Epithelial cell of umbilical artery (primary cell): Measurements from ENCODE around the gene TPCN1. TPM values are rescaled to one million over a fixed set of nuclear protein-coding genes. Genes with fewer than 3 reads are reported as not detected.

Experiments used
- total RNA-seq: library from RNA; depleted of rRNA; stranded (reverse); fragments of >200 nt; gene quantifications from 2 replicates; pipeline ENCODE4 v1.2.3, GENCODE V29; 2014

Gene TPCN1
- total RNA-seq = 3.2 and 6.2 TPM in 2 replicates

DNA sequence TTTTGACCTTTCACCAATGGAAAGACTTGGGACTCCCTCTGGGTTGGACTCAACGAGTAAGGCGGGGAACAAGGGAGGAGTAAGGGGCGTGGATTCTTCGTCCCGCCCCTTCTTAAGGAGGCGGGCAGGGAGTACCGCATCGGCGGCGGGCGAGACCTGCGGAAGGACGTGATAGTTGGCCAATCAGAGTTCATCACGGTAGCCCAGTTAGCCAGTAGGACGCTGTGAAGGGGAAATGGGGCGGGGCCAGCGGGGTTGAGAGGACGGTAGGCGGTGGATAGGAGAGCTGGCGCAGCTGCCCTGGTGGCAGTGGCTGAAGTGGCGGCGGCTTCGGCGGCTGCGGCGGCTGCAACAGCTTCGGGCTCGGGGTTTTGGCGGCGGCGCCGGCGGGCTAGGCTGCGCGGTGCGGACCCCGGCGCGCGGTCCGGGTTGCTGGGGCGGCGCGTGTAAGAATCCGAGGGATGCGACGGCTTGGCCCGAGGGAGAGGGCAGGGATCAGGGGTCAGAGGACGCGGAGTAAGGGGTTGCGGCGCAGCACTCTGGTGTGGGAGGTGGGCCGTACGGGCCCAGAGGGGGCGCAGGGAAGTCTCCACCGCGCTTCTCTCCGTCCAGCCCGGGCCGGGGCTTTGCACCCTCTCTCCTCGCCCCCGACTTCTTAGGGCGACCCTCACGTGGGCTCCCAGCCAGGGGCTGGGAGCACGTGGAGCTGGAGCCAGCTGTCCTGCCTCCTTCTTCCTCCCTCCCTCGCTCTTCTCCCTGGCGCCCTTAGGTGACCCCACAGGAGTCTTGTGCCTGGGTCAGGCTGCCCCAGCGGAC lies at the start of gene TPCN1:
Gene TPCN1 (plus strand): TSS at position 284 of the 816 bp plus-strand sequence. CDS start 5,389 bp downstream, outside the sequence.

GRCh38 chr12:113185180-113186032 lies 35.9 kb upstream of the TPCN1 start, which contains the start of the genes DDX54 and RITA1:
DDX54 (minus strand) TSS chr12:113185478; CDS start chr12:113185451, 27 bp downstream.
RITA1 (plus strand) TSS chr12:113185721; CDS start chr12:113186747, 1,026 bp downstream.

DNA sequence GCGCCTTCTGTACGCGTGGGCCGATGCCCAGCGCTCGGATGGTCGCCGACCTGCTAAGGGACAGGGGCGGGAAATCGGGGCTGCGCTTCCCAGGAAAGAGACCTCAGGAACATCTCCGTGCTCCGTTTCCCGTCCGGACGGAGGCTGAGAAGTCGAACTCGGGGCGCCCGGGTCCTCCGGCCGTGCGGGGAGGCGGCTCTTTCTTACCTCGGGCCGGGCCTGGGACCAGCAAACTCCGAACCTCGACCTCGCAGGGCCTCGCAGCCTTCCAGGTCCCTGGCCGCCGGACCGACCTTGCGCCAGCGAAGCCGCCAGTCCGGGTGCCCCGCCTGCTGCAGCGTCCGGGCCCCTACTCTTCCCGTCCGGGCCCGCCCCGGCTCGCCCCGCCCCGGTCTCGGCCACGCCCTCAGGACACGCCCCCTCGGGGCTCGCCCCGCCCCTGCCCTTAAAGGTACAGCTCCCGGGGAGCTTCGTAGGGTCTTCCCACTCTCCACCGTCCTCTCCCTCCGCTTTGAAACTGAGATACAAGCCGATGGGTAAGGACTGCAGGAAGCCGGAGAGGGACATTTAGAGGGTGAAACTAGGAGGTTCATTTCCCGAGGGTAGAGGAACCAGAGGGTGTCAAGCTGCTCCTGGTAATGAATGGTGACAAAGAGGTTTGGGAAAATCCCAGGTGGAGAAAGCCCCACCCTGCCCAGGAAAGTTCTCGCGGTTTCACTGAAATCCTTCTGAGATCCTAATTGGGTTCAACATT lies 113.7 kb downstream of the TPCN1 start, which contains the start of gene SLC8B1:
Gene SLC8B1 (minus strand): TSS at position 324 of the 754 bp plus-strand sequence. CDS start 2,231 bp downstream, outside the sequence.

Other genes starting within 250 kb of the TPCN1 start
- 6.8 and 146 TPM in 2 replicates for gene OAS2, start 242.9 kb upstream of the TPCN1 start, total RNA-seq
- 0.32 TPM in 1 of 2 replicates, not detected in the other for gene DTX1, start 164.7 kb upstream of the TPCN1 start, total RNA-seq
- gene RASAL1, start 85.7 kb upstream of the TPCN1 start, total RNA-seq = not detected in 2 replicates
- gene CFAP73, start 71.7 kb upstream of the TPCN1 start, total RNA-seq = not detected in 2 replicates
- 30.5 and 32.2 TPM in 2 replicates for gene DDX54, start 36.0 kb upstream of the TPCN1 start, total RNA-seq
- 20.1 and 21.1 TPM in 2 replicates for gene RITA1, start 35.7 kb upstream of the TPCN1 start, total RNA-seq
- 9.7 and 23.7 TPM in 2 replicates for gene SLC8B1, start 113.6 kb downstream of the TPCN1 start, total RNA-seq
- gene PLBD2, start 137.1 kb downstream of the TPCN1 start, total RNA-seq = 15.3 and 17.2 TPM in 2 replicates
- not detected in 2 replicates for gene SDS, start 182.4 kb downstream of the TPCN1 start, total RNA-seq
- gene SDSL, start 200.9 kb downstream of the TPCN1 start, total RNA-seq = 5.8 and 9.7 TPM in 2 replicates